Measurements from ENCODE around the gene C15orf39. TPM values are rescaled to one million over a fixed set of nuclear protein-coding genes. Genes with fewer than 3 reads are reported as not detected.

The C15orf39 gene
- total RNA-seq, 1 experiment from 2014 or later = 1.8 TPM

GRCh38 chr15:75202251-75203016 is 752 bp downstream of the C15orf39 start:
- DNase-seq = peak; percentile 88
- H3K9me3 ChIP-seq = no peaks in the 10 kb centered on the region
- peaks cover 19% of the 10 kb centered on the region for H3K36me3 ChIP-seq
- H3K27me3 ChIP-seq = no peaks in the 10 kb centered on the region
- H3K4me3 ChIP-seq = peak overlapping the region; percentile 96

GRCh38 chr15:75203017-75203907 is 1.6 kb downstream of the C15orf39 start:
- no peaks in the 10 kb centered on the region for H3K9me3 ChIP-seq
- peaks cover 28% of the 10 kb centered on the region for H3K36me3 ChIP-seq
- DNase-seq = no peak
- H3K27me3 ChIP-seq = no peaks in the 10 kb centered on the region
- peak overlapping the region; percentile 96 for H3K4me3 ChIP-seq

DNA sequence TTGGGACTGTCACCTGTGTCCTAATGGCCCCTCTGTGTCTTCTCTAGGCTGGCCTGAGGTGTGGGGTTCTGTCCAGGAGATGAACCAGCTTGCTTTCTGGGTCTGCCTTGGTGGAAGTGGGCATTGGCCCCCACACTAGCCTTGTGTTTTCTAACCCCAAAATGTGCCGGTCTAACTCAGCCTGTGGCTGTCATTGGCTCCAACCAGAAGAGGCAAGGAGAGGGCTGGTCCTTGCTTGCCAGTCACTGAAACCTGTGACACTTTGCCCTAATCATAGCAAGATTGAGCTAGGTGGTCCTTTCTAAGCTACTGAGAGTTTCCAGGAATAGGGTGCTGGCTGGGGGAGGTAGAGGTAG is 2.2 kb downstream of the C15orf39 start:
- DNase-seq = no peak
- H3K4me3 ChIP-seq = no peak overlapping the region
- H3K27me3 ChIP-seq = no peaks in the 10 kb centered on the region
- no peaks in the 10 kb centered on the region for H3K9me3 ChIP-seq
- peaks cover 34% of the 10 kb centered on the region for H3K36me3 ChIP-seq

GRCh38 chr15:75204340-75205063 is 2.8 kb downstream of the C15orf39 start:
- DNase-seq = peak; percentile 89
- no peak overlapping the region for H3K4me3 ChIP-seq
- H3K9me3 ChIP-seq = no peaks in the 10 kb centered on the region
- H3K27me3 ChIP-seq = no peaks in the 10 kb centered on the region
- peaks cover 38% of the 10 kb centered on the region for H3K36me3 ChIP-seq

GRCh38 chr15:75205064-75205395 is 3.3 kb downstream of the C15orf39 start:
- peaks cover 44% of the 10 kb centered on the region for H3K36me3 ChIP-seq
- no peaks in the 10 kb centered on the region for H3K9me3 ChIP-seq
- H3K4me3 ChIP-seq = no peak overlapping the region
- H3K27me3 ChIP-seq = no peaks in the 10 kb centered on the region
- DNase-seq = no peak

DNA sequence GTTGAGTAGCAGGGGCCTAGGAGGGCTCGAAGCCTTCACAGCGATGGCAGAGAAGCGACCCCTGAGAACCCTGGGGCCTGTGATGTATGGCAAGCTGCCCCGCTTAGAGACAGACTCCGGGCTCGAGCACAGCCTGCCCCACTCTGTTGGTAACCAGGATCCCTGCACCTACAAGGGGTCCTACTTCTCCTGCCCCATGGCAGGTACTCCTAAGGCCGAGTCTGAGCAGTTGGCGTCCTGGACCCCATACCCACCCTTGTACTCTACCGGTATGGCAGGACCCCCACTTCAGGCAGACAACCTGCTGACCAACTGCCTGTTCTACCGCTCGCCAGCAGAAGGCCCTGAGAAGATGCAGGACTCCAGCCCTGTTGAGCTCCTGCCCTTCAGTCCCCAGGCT is 4.3 kb downstream of the C15orf39 start:
- no peaks in the 10 kb centered on the region for H3K9me3 ChIP-seq
- DNase-seq = no peak
- H3K4me3 ChIP-seq = no peak overlapping the region
- H3K36me3 ChIP-seq = peaks cover 51% of the 10 kb centered on the region
- no peaks in the 10 kb centered on the region for H3K27me3 ChIP-seq

DNA sequence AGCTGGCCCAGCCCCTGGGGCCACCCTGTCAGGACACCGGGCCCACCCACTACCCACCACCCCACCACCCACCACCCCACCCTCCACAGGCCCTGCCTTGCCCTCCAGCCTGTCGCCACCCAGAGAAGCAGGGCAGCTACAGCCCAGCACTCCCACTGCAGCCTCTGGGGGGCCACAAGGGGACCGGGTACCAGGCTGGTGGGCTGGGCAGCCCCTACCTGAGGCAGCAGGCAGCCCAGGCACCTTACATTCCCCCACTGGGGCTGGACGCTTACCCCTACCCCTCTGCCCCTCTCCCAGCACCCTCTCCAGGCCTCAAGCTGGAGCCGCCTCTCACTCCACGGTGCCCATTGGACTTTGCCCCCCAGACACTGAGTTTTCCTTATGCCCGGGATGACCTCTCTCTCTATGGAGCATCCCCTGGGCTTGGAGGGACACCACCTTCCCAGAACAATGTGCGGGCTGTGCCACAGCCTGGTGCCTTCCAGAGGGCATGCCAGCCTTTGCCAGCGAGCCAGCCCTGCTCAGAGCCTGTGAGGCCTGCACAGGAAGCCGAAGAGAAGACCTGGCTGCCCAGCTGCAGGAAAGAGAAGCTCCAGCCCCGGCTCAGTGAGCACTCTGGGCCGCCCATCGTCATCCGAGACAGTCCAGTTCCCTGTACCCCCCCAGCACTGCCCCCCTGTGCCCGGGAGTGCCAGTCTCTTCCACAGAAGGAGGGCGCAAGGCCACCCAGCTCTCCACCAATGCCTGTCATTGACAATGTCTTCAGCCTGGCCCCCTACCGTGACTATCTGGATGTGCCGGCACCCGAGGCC is 5.3 kb downstream of the C15orf39 start:
- Histone ChIP-seq H3K36me3 (peaks cover 61% of the 10 kb centered on the region), H3K4me3 (no peak overlapping the region), H3K9me3 (no peaks in the 10 kb centered on the region), H3K27me3 (no peaks in the 10 kb centered on the region)
- DNase-seq = no peak

GRCh38 chr15:75207618-75208500 is 6.2 kb downstream of the C15orf39 start:
- H3K27me3 ChIP-seq = no peaks in the 10 kb centered on the region
- H3K36me3 ChIP-seq = peaks cover 70% of the 10 kb centered on the region
- no peaks in the 10 kb centered on the region for H3K9me3 ChIP-seq
- H3K4me3 ChIP-seq = no peak overlapping the region
- no peak for DNase-seq

- DNase-seq = no peak
- no peaks in the 10 kb centered on the region for H3K9me3 ChIP-seq
- no peak overlapping the region for H3K4me3 ChIP-seq
- no peaks in the 10 kb centered on the region for H3K27me3 ChIP-seq
- peaks cover 70% of the 10 kb centered on the region for H3K36me3 ChIP-seq
These were observed 7.0 kb downstream of the C15orf39 start for GRCh38 chr15:75208501-75209288.

DNA sequence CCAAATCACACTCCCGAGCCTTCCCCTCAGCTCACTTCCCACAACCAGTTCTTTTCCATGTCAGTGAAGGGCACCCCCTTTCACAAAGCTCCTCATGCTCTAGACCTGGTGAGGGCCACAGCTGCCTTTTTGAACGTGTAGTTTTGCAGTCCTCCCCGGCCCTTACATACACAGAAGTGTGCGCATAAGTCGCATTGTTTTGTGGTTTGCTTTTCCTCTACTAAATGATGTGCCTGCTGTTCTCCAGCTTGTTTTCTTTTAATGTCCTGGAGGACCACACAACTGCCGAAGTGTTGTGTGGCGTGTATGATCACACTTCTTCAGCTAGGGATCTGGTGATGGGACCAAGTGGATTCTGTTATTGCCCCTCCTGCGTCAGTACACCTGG is 7.6 kb downstream of the C15orf39 start:
- DNase-seq = no peak
- H3K36me3 ChIP-seq = peaks cover 68% of the 10 kb centered on the region

DNA sequence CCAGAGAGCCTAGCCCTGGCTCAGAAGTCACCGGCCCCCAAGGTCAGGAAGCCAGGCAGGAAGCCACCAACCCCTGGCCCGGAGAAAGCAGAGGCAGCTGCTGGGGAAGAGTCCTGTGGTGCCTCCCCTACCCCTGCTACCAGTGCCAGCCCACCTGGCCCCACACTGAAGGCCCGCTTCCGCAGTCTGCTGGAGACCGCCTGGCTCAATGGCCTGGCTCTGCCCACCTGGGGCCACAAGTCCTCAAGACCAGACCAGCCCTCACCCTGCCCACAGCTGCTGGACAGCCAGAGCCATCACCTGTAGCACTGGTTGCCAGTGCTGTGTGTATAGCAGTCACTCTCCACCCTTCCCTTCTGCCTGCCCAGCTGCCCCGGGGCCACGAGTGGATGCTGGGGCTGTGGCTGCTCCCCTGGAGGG is 9.1 kb downstream of the C15orf39 start:
- no peak for DNase-seq
- no peak overlapping the region for H3K4me3 ChIP-seq
- no peaks in the 10 kb centered on the region for H3K27me3 ChIP-seq
- H3K36me3 ChIP-seq = peaks cover 62% of the 10 kb centered on the region
- H3K9me3 ChIP-seq = no peaks in the 10 kb centered on the region

More for the DNA sequence above, 7.6 kb downstream of the C15orf39 start:
- no peaks in the 10 kb centered on the region for H3K27me3 ChIP-seq
- no peak overlapping the region for H3K4me3 ChIP-seq
- H3K9me3 ChIP-seq = no peaks in the 10 kb centered on the region

DNA sequence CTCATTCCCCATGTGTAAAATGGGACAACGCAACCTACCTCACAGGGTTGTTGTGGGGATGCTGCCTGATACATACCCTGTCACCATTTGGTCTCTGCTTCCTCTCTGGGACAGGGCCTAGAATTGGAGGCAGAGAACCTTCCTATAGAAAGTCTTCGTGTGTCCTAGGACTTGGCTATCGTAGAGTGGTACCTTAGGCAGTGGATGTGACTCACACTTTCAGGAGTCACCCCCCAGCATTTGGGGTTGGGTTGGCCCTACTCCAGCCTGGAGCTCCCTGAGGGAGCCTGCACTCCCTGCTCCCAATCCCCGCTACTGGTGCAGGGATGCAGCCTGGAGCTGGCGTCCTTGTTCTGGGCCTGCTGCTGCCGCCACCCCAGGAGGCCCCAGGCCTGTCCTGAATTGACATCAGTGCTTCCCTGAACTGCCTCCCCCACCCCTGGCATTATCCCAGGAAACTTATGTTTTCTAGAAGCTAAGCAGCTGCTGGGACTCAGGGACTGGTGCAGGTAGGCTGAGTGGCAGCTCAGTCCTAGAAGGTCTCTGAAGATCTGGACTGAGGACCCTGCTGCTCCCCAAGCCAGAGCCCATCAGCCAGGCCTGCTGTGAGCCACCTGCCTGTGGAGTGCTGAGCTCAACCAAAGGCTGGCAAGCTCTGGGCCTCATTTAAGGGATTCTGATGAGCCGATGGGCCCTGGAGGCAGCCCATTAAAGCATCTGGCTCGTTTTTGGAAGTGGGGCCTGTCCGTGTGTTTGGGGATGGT is 9.9 kb downstream of the C15orf39 start:
- H3K27me3 ChIP-seq = no peaks in the 10 kb centered on the region
- DNase-seq = no peak
- H3K4me3 ChIP-seq = no peak overlapping the region
- no peaks in the 10 kb centered on the region for H3K9me3 ChIP-seq
- peaks cover 55% of the 10 kb centered on the region for H3K36me3 ChIP-seq

GRCh38 chr15:75212200-75212858 is 10.6 kb downstream of the C15orf39 start:
- Histone ChIP-seq H3K4me3 (no peak overlapping the region), H3K9me3 (no peaks in the 10 kb centered on the region), H3K27me3 (no peaks in the 10 kb centered on the region), H3K36me3 (peaks cover 52% of the 10 kb centered on the region)
- no peak for DNase-seq

DNA sequence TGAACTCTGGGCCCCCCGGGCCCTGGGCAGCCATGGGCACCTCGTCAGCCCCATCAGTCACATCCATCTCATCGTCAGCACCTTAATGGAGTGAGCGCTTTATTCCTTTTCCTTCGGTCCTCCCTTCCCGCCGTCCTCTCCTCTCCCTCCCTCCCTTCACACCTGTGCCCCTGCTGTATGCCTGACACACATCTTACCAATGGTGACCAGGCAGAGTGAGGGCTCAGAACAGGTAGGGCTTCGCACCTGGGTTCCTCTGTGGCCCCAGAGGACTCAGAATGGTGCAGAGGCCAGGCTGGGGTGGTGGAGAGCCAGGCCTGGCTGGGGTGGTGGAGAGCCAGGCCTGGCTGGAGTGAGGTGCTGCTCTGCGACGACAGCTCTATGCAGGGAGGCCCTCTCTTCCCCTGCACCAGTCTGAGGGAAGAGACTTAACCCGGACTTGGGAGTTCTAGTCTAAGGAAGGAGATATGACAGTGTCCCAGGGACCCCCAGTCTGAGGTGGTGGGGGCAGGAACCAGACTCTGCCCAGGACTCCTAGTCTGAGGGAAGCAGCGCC is 11.6 kb downstream of the C15orf39 start:
- Histone ChIP-seq H3K36me3 (peaks cover 43% of the 10 kb centered on the region), H3K27me3 (no peaks in the 10 kb centered on the region), H3K9me3 (no peaks in the 10 kb centered on the region), H3K4me3 (no peak overlapping the region)
- no peak for DNase-seq

All from MG63 (cell line).